ENCODE measurements around the gene CCDC88C.
A peak's percentile ranks its signal among the peaks of the same experiment; 100 is the strongest.

Gene CCDC88C

GRCh38 chr14:91397965-91398591 is 19.5 kb downstream of the CCDC88C start:
- no peak for DNase-seq

GRCh38 chr14:91396959-91397815 is 20.4 kb downstream of the CCDC88C start:
- DNase-seq = peak; percentile 57 to 67

- no peak for DNase-seq
Observed at GRCh38 chr14:91396013-91396660, 21.5 kb downstream of the CCDC88C start.

DNA sequence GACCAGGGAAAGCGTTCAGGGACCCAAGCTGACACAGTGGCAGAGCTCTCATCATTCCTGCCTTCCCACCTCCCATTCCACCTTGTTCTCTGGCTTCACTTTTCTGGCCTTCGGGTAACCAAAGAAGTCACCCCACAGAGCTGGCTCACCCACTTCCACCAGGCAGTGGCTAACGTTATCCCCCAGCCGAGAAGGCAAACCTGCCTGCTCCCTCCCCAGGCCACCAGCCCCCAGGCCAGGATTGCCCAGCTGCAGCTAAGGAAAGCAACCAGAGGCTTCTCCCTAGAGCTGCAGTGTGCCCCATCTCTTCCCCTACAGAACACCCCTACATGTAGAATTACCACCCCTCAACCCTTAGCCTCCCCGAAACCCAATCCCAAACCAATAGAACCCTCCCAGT is 22.2 kb downstream of the CCDC88C start:
- DNase-seq = no peak

- DNase-seq = no peak
Observed at GRCh38 chr14:91394105-91395081, 23.2 kb downstream of the CCDC88C start.

GRCh38 chr14:91392623-91393303 is 24.9 kb downstream of the CCDC88C start:
- DNase-seq = peak in 1 of 2 donors; percentile 69

- DNase-seq = no peak
Observed at GRCh38 chr14:91390165-91390778, 27.3 kb downstream of the CCDC88C start.

GRCh38 chr14:91389150-91389549 is 28.5 kb downstream of the CCDC88C start:
- DNase-seq = no peak

DNA sequence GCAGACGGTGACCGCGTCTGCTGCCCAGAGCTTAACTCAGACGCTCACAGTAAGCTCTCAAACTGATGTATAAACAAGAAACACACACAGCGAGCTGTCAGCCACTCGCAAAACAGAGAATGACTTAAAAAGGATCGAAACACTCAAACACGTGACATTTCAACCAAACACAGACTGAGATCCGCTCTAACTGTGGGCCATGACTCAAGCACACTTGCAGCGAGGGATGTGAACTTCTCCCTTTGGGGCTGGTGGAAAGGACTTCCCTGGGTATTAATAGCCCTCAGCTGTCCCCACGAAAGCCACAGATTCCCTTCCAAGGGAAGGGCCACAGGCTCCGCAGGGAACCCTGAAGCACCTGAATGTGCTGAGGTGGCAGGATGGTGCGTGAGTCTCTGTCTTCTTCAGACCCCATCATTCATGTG is 29.1 kb downstream of the CCDC88C start:
- peak; percentile 57 to 59 for DNase-seq

DNA sequence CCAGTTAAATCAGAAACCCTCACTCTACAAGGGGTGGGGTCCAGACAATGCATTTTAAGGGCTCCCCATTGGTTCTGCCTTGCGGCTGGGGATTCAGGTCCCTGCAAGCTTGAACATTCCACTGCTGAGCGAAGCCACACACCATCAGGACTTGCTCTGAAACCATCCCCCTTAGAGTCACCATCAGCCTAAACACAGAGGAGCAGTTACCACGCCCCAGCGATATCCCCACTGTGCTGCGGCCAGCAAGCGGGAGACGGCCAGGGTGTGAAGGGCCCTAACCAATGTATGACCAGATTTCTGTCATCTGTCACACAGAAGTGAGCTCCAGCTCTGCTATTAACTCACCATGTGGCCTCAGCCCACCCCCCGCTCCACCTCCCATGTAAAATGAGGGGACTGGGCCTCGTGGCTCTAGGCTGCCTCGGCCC is 29.7 kb downstream of the CCDC88C start:
- no peak for DNase-seq

- DNase-seq = no peak
Observed at GRCh38 chr14:91387169-91387835, 30.3 kb downstream of the CCDC88C start.

DNA sequence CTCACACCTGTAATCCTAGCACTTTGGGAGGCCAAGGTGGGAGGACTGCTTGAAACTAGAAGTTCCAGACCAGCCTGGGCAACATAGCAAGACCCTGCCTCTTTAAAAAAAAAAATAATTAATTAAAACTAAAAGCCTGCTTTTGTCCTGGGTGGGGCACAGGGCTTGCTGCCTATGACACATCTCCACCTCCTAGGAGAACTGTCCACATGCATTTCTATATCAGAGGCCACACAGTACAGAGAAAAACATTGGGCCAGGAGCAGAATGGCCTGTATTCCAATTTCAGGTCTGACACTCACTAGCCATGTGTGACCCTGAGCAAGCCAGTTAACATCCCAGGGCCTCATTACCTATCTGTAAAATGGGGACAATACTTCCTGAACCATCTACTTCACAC is 31.9 kb downstream of the CCDC88C start:
- DNase-seq = no peak

- no peak for DNase-seq
Observed at GRCh38 chr14:91385224-91385623, 32.4 kb downstream of the CCDC88C start.

GRCh38 chr14:91383439-91383838 is 34.2 kb downstream of the CCDC88C start:
- no peak for DNase-seq

DNA sequence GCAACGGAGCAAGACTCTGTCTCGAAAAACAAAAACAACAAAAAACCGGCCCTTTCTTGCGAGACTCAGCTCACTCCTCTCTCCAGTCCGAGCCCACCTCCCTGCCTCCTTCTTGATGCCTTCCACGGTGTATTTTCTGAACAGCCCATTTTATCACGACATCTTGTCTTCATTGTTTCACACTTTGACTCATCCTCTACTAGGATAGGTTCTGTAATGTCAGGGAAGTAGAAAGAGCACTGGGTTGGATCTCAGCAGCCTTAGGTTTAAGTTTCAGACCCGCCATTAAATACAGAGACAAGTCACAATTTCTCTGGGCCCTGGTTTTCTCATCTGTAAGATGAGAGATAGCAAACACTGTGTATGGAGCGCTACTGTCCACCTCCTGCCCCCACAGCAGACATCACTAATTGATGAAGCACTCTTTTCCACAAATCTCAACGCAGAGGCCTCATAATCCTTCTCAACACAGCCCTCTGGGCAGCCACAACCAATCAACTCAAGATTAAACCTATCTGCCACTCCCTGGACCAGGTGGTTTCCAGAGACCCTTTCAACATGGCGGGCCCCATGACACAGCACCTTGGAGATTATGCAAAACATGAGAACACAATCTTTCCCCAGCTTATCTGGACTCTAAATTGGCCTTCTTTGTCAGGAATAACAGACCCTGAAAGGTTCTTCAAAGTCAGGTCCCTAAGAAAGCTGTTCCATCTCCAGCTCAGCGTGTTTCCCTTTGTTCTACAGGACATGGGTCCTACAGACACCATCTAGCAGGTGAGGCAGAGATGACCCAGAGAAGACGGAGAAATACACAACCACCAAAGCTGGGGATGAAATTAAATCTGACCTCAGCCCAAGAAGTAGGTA is 35.6 kb downstream of the CCDC88C start:
- no peak for DNase-seq

DNA sequence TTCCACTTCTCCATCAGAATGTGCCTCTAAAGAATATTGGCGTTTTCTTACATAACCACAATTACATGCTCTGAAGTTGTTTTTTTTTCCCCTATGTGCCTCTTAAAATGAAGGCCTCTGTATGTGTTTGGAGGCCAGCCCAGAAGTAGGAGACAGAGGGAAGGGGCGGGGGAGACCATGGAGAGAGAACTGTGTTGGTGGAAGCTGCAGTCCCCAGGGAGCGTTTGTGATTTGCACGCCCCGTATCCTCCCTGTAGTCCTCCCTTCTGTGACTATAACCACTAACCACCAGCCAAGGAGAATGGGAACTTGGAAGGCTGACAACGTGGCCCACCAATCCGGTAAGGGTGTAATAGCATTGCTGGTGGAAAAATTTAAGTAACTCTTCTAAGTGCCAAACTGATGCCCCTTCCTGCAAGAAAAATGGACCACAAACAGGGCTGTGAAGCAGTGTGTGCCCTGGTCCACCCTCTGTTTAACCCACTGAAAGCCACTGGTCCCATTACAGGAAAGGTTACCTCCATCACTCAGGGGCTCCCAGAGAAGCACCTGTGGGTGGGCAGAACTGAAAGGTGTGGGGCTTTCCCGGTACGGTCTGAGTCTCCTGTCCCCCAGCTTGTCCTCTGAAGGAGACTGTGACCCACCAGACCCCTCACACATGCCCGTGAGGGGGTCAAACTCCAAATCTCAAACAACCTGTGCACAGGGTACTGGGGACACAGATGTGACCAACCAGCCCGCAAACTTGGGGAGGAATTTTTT is 36.8 kb downstream of the CCDC88C start:
- no peak for DNase-seq

GRCh38 chr14:91380123-91380522 is 37.5 kb downstream of the CCDC88C start:
- no peak for DNase-seq

GRCh38 chr14:91379579-91379932 is 38.1 kb downstream of the CCDC88C start:
- no peak for DNase-seq

DNA sequence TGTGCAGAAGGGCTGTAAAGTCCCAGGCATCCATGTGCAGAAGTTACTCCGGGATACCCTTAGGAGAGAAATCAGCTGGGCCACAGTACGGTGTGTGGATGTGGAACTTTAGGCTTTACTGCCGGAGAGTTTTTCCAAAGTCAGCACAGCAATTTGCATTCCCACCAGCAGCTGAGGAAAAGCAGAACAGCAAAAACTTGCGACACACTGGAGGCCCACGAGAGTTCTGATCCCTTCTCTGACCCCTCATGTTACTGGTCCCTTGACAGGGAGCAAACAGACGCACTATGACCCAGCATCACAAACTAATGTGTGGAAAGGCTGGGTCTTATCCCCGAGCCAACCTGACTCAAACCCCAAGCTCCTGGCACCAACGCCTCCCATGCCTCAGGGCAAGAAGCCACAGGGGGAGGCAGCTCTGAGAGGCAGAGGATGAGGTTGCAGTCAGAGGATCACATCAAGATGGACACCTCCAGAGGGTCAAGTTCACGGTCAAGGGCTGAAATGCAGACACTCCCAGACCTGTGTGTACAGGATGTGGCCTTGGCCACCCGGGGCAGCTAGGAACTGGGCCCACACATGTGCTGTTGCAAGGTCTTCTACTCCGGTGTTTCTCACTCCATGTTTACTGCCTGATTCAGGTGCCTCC is 38.6 kb downstream of the CCDC88C start:
- no peak for DNase-seq

Measured in CD4-positive, alpha-beta T cell treated with Interleukin-1 beta for 1 hour (primary cell).